Measurements from ENCODE around the gene JMJD6. TPM values are rescaled to one million over a fixed set of nuclear protein-coding genes. Genes with fewer than 3 reads are reported as not detected.

Gene JMJD6
- total and polyA plus RNA-seq, 2 experiments from 2014 or later = 19.3 to 44.8 TPM

- H3K27me3 ChIP-seq = no peaks in the 10 kb centered on the region
- H3K79me2 ChIP-seq = peaks cover 56% of the 10 kb centered on the region
These were observed 34.8 kb downstream of the JMJD6 start for GRCh38 chr17:76691379-76692191.

DNA sequence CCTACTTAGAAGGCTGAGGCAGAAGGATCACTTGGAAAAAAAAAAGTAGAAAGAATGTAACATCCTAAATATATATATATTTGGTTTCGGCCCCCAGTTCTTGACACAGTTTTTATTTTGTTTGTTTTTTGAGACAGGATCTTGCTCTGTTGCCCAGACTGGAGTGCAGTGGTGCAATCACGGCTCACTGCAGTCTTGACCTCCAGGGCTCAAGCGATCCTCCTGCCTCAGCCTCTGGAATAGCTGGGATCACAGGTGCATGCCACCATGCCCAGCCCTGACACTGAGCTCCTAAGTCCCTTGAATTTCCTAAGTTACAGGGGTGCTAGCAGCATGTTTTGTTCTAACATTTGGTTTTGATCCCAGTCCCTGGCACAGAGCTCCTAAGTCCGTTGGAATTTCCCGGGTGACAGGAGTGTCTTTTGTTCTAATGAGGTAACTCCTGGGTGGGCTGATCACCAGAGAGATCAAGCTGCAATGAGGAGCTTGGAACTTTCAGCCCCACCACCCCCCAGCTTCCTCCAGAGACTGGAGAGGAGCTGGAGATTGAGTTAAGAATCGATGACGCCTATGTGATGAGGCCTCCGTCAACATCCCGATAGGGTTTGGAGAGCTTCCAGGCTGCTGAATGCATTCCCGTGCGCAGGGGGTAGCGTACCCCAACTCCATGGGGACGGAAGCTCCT, 35.7 kb downstream of the JMJD6 start:
- H3K4me1 ChIP-seq (ENCODE audit: insufficient read depth) = peaks cover 27% of the 10 kb centered on the region
- 95% methylated on average over 13 of the region's 13 CpGs for WGBS (ENCODE audit: low lambda C conversion rate, missing lambda C conversion rate)
- peaks cover 50% of the 10 kb centered on the region for H3K79me2 ChIP-seq
- DNase-seq (ENCODE audit: low spot score) = no peak
- no peaks in the 10 kb centered on the region for H3K9me2 ChIP-seq (replicated peaks; ENCODE audit: insufficient read depth)
- TF ChIP-seq EZH2phosphoT487 (IDR thresholded peaks at IDR 0.05; ENCODE audit: low read depth, severe bottlenecking, unreplicated experiment) (no peak), EZH2 (IDR thresholded peaks at IDR 0.05; ENCODE audit: borderline replicate concordance) (no peak), CTCF (IDR thresholded peaks at IDR 0.05; ENCODE audit: poor library complexity) (no peak)
- no peak overlapping the region for H3K4me2 ChIP-seq
- no peaks in the 10 kb centered on the region for H3K36me3 ChIP-seq (replicated peaks; ENCODE audit: insufficient read depth, low read depth)
- no peaks in the 10 kb centered on the region for H4K20me1 ChIP-seq (ENCODE audit: insufficient read depth, poor library complexity, severe bottlenecking)
- no peak overlapping the region for H2AFZ ChIP-seq
- H3K27ac ChIP-seq = no peak overlapping the region
- H3K9me3 ChIP-seq (ENCODE audit: low read depth) = no peaks in the 10 kb centered on the region
- no peak overlapping the region for H3K4me3 ChIP-seq
- no peaks in the 10 kb centered on the region for H3K27me3 ChIP-seq

More at GRCh38 chr17:76691379-76692191, 34.8 kb downstream of the JMJD6 start:
- no peak overlapping the region for H3K27ac ChIP-seq
- WGBS (ENCODE audit: low lambda C conversion rate, missing lambda C conversion rate) = 87% methylated on average over 14 of the region's 14 CpGs
- no peak overlapping the region for H2AFZ ChIP-seq
- H3K4me3 ChIP-seq = no peak overlapping the region
- peaks cover 27% of the 10 kb centered on the region for H3K4me1 ChIP-seq (ENCODE audit: insufficient read depth)
- no peaks in the 10 kb centered on the region for H3K36me3 ChIP-seq (replicated peaks; ENCODE audit: insufficient read depth, low read depth)
- no peaks in the 10 kb centered on the region for H3K9me2 ChIP-seq (replicated peaks; ENCODE audit: insufficient read depth)
- TF ChIP-seq EZH2phosphoT487 (IDR thresholded peaks at IDR 0.05; ENCODE audit: low read depth, severe bottlenecking, unreplicated experiment) (no peak), EZH2 (IDR thresholded peaks at IDR 0.05; ENCODE audit: borderline replicate concordance) (no peak), CTCF (IDR thresholded peaks at IDR 0.05; ENCODE audit: poor library complexity) (no peak)
- no peaks in the 10 kb centered on the region for H3K9me3 ChIP-seq (ENCODE audit: low read depth)
- H4K20me1 ChIP-seq (ENCODE audit: insufficient read depth, poor library complexity, severe bottlenecking) = no peaks in the 10 kb centered on the region
- no peak for DNase-seq (ENCODE audit: low spot score)
- H3K4me2 ChIP-seq = no peak overlapping the region

GRCh38 chr17:76689859-76690258, 36.5 kb downstream of the JMJD6 start:
- Histone ChIP-seq H3K4me2 (no peak overlapping the region), H3K4me1 (ENCODE audit: insufficient read depth) (peaks cover 27% of the 10 kb centered on the region), H3K9me3 (ENCODE audit: low read depth) (no peaks in the 10 kb centered on the region), H4K20me1 (ENCODE audit: insufficient read depth, poor library complexity, severe bottlenecking) (no peaks in the 10 kb centered on the region), H3K27ac (no peak overlapping the region), H3K27me3 (no peaks in the 10 kb centered on the region), H2AFZ (no peak overlapping the region), H3K79me2 (peaks cover 42% of the 10 kb centered on the region), H3K9me2 (replicated peaks; ENCODE audit: insufficient read depth) (no peaks in the 10 kb centered on the region), H3K36me3 (replicated peaks; ENCODE audit: insufficient read depth, low read depth) (no peaks in the 10 kb centered on the region), H3K4me3 (no peak overlapping the region)
- no peak for DNase-seq (ENCODE audit: low spot score)
- no peak for TF ChIP-seq EZH2phosphoT487 (IDR thresholded peaks at IDR 0.05; ENCODE audit: low read depth, severe bottlenecking, unreplicated experiment)
- no peak for TF ChIP-seq EZH2 (IDR thresholded peaks at IDR 0.05; ENCODE audit: borderline replicate concordance)
- no peak for TF ChIP-seq CTCF (IDR thresholded peaks at IDR 0.05; ENCODE audit: poor library complexity)
- 81% methylated on average over 11 of the region's 11 CpGs for WGBS (ENCODE audit: low lambda C conversion rate, missing lambda C conversion rate)
